Cardiac fibroblast (primary cell): ENCODE measurements around the gene ING3.

ENCODE experiments used
- DNase-seq, 2 donors: peaks; one replicate each; pipeline versions ENCODE4 v3.0.0 to v3.0.0-alpha.2; 2010; ENCODE audit warnings: low read depth in 2 of 2
- H3K4me3 ChIP-seq, 2 donors: replicated peaks in 1 of 2; 1 replicate in 1 of 2; 2 replicates in 1 of 2; pipeline ENCODE4 v1.5.1; 2011; ENCODE audit warnings: low read depth in 2 of 2, low read length in 2 of 2, mild to moderate bottlenecking in 2 of 2, moderate library complexity in 1 of 2
- TF ChIP-seq, protein P1 (sequence below): IDR thresholded peaks from one replicate; pipeline ENCODE4 v1.5.1; 2011; ENCODE audit warnings: low read depth, mild to moderate bottlenecking, low read length, inconsistent platforms

ING3 gene

DNA sequence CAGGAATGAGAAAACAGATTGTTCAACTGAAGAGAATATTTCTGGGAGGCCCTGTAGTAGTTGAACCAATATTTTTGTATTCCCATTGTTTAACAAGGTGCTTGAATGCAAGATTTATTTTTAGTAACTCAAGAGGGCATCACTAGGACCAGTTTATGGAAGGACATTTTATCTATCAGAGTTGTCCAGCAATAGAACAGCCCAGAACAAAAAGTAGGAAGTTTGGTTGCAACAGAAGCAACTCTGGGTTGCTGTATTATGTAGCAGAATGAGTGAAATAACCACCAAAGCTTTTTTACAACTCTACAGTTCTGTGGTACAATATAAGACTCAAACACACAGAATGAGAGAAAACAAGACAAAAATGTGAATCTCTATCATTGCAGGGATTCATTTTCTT is 72.6 kb downstream of the ING3 start:
- DNase-seq = no peak
- H3K4me3 ChIP-seq = no peak overlapping the region
- TF ChIP-seq, protein P1, sequence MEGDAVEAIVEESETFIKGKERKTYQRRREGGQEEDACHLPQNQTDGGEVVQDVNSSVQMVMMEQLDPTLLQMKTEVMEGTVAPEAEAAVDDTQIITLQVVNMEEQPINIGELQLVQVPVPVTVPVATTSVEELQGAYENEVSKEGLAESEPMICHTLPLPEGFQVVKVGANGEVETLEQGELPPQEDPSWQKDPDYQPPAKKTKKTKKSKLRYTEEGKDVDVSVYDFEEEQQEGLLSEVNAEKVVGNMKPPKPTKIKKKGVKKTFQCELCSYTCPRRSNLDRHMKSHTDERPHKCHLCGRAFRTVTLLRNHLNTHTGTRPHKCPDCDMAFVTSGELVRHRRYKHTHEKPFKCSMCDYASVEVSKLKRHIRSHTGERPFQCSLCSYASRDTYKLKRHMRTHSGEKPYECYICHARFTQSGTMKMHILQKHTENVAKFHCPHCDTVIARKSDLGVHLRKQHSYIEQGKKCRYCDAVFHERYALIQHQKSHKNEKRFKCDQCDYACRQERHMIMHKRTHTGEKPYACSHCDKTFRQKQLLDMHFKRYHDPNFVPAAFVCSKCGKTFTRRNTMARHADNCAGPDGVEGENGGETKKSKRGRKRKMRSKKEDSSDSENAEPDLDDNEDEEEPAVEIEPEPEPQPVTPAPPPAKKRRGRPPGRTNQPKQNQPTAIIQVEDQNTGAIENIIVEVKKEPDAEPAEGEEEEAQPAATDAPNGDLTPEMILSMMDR = no peak

DNA sequence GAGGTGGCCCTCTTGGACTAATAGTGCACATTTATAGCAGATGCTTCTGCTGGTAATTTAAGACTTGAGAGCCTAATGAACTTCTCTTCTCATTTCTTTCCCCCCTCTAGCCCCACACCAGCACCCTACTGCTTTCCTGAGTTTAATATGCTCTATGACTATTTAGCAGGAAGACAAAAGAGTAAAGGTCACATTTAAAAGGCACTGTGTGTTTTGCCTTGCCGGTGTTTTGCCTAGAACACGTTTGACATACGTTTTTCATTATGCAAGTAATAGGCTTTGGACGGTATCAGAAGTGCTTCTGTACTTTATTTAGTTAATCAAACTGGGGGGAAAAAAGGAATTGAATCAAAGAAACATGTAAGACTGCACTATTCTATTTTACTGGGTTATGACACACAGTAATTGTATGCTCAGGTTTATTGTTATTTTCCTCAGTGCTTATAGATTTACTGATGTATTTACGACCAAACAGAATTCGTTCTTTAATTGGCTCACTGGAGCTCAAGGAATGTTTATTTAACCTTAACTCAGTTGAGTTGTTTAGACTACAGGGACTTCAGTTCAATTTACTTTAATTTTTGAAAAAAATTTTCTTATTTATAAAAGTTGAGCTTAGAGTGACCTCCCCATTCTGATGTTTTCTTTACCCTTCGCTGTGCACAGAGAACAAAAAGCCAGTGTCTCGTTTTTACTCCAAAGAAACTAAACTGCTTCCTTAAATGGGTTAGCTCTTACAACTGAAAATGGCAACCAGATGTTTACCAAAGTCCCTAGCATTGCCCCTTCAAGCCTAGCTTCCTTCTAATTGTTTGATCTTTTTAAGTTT is 73.3 kb downstream of the ING3 start:
- H3K4me3 ChIP-seq = no peak overlapping the region
- DNase-seq = no peak
- TF ChIP-seq, protein P1 = no peak

DNA sequence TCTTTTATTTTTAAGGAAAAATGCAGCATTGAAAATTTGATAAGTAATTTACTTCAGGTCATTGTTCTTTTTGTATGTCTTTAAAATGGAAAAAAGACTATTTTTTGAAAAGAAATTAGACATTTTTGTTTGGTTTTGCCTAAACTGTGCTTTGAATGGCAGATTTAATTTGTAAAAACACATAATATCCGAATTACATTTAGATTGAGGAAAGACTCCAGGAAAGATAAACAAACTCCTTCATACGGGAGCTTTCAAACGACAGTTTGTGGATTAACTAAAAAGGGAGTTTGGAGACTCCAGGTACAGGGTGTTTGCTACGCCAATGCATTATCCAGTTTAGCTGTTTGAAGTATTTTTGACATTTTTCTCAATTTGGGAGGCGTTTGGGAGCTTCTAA is 74.0 kb downstream of the ING3 start:
- TF ChIP-seq, protein P1 = no peak
- no peak for DNase-seq
- H3K4me3 ChIP-seq = no peak overlapping the region

DNA sequence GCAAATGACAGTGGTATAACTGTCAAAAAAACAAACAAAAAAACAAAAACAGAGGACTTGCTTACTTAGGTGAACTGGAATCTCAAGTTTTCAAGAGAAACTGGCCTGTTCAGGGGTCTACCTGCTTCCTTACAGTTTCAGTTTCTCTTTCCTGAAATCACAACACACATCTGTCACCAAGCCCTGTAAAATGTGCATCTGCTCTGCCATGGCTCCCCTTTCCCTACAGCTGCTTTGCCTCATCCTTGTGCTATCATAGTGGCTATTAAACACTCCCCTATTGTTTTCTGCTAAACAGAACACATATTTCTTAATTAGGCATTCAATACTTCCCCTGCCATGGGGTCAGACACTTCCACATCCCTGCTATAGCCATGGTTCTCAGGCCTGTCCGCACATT is 75.6 kb downstream of the ING3 start:
- TF ChIP-seq, protein P1 = no peak
- no peak overlapping the region for H3K4me3 ChIP-seq
- DNase-seq = no peak

DNA sequence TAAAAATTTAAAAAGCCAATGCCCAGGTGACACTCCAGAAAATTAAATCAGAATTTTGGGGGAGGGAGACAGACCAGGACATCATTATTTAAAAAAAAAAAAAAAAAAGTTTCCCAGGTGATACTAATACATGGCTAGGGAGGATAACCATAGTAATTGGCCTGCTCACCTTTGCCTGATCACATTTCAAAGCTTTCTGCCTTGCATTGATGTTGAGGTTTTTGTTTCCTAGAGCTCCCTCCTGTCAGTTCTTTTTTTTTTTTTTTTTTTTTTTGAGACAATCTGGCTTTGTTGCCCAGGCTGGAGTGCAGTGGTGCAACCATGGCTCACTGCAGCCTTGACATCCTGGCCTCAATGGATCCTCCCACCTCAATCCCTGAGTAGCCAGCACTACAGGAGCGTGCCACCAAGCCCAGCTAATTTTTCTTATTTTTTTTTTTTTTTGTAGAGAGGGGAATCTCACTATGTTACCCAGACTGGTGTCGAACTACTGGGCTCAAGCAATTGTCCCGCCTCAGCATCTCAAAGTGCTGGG is 76.1 kb downstream of the ING3 start:
- DNase-seq = no peak
- no peak overlapping the region for H3K4me3 ChIP-seq
- TF ChIP-seq, protein P1 = no peak
